Dermis blood vessel endothelial cell (primary cell): ENCODE results near the gene ELN. TPM values are rescaled to one million over a fixed set of nuclear protein-coding genes. Genes with fewer than 3 reads are reported as not detected.
A peak's percentile ranks its signal among the peaks of the same experiment; 100 is the strongest.
"Not testable (repeated sequence)": the region's sequence is repeated elsewhere in the genome, so short reads cannot be mapped to it uniquely, and the experiment has no call there.

Experiments
- DNase-seq: peaks from one replicate; pipeline ENCODE4 v3.0.0; 2010
- total RNA-seq: library from RNA; depleted of rRNA; stranded (reverse); fragments of >200 nt; gene quantifications from 2 replicates; pipeline ENCODE4 v1.2.3, GENCODE V29; 2014

The ELN gene
- total RNA-seq, 1 donor from 2014 or later, result 5.4 TPM

- no peak for DNase-seq
Measured at GRCh38 chr7:74044366-74045350, 16.7 kb downstream of the ELN start.

GRCh38 chr7:74046581-74046980, 18.6 kb downstream of the ELN start:
- DNase-seq, result not testable (repeated sequence)

DNA sequence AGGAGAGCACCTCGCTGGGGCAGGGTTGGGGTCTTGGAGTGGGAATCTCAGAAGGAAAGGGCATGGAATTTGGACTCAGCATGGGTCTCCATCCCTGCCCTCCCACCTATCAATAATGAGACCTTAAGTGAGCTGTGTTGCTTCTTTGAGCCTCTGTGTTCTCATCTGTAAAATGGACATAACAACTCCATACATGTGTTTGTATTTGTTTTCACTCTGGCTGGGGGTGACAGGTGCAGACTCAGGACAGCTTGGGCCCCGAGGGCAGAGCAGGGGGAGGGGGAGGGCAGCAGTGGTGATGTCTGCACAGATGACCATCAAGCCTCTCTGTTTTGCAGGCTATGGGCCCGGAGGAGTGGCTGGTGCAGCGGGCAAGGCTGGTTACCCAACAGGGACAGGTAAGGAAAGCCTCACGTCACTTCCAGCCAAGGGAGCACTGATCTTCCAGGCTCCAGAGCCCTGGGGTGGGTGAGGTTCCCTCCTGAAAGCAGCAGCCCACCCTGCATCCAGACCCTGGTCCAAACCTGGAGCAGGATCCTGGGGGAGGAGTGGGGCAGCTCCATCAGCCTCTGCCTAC, 19.9 kb downstream of the ELN start:
- no peak for DNase-seq

DNA sequence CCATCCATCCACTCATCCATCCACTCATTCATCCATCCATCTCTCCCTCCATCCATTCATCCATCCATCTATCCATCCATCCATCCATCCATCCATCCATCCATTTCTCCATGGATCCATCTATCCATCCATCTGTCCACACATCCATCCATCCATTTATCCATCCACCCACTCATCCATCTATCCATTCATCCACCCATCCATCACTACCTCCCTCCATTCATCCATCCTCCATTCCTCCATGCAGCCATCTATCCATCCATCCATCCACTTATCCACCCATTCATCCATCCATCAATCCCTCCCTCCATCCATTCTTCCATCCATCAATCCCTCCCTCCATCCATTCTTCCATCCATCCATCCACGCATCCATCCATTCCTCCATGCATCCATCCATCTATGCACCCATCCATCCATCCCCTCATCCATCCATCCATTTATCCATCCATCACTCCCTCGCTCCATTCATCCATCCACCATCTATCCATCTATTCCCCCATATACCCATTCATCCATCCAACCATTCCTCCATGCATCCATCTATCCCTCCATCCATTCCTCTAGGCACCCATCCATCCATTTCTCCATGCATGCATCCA, 21.1 kb downstream of the ELN start:
- no peak for DNase-seq

DNA sequence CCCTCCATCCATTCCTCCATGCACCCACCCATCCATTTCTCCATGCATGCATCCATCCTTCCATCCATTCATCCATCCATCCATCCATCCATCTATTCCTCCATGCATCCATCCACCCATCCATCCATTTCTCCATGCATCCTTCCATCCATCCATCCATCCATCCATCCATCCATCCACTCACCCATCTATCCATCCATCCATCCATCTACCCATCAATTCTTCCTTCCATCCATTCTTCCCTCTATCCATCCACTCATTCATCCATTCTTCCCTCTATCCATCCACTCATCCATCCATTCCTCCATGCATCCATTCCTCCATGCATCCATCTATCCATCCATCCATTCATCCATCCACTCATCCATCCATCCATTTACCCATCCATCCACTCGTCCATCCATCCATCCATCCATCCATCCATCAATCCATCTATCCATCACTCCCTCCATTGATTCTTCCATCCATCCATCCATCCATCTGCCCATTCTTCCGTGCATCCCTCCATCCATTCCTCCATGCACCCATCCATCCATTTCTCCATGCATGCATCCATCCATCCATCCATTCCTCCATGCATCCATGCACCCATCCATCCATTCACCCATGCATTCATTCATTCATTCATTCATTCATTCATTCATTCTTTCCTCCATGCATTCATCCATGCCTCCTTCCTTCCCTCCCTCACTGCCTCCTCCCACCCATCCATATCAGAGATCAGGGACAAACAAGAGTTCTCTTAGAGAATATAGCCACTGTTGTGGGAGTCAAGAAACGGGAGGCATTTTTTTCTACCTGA, 22.2 kb downstream of the ELN start:
- DNase-seq, result no peak

- no peak for DNase-seq
Measured at GRCh38 chr7:74051193-74051592, 23.2 kb downstream of the ELN start.

- DNase-seq, result peak; percentile 54
Measured at GRCh38 chr7:74051629-74052410, 23.8 kb downstream of the ELN start.

DNA sequence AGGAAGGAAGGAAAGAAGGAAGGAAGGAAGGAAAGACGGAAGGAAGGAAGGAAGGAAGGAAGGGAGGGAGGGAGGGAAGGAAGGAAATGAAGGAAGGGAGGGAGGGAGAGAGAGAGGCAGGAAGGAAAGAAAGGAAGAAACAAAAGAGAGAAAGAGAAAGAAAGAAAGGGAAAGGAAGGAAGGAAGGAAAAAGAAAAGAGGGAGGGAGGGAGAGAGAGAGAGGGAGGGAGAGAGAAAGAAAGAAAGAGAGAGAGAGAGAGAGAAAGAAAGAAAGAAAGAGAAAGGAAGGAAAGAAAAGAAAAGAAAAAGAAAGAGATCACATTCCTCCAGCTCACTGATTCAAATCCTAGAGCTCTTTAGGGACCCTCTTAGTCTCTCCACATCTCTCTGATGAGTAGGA, 24.7 kb downstream of the ELN start:
- DNase-seq, result no peak

DNA sequence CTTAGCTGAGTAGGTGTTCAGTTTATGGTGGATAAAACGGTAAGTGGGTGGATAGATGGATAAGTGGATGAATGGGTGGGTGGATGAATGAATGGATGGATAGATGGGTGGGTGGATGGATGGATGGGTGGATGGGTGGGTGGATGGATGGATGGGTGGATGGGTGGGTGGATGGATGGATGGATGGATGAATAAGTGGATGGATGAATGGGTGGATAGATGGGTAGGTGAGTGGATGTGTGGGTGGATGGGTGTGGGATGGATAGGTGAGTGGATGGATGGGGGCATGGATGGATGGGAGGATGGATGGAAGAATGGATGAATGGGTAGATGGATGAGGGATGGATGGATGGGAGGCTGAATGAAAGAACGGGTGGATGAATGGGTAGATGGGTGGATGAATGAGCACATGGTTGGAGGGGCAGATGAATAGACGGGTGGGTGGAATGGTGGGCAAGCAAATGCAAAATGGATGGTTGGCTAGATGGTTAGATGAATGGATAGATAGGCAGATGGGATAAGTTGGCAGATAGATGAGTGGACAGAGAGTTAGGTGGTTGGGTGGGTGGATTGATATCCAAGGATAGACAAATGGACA, 25.7 kb downstream of the ELN start:
- DNase-seq, result no peak

- DNase-seq, result no peak
Measured at GRCh38 chr7:74056096-74056915, 28.3 kb downstream of the ELN start.

DNA sequence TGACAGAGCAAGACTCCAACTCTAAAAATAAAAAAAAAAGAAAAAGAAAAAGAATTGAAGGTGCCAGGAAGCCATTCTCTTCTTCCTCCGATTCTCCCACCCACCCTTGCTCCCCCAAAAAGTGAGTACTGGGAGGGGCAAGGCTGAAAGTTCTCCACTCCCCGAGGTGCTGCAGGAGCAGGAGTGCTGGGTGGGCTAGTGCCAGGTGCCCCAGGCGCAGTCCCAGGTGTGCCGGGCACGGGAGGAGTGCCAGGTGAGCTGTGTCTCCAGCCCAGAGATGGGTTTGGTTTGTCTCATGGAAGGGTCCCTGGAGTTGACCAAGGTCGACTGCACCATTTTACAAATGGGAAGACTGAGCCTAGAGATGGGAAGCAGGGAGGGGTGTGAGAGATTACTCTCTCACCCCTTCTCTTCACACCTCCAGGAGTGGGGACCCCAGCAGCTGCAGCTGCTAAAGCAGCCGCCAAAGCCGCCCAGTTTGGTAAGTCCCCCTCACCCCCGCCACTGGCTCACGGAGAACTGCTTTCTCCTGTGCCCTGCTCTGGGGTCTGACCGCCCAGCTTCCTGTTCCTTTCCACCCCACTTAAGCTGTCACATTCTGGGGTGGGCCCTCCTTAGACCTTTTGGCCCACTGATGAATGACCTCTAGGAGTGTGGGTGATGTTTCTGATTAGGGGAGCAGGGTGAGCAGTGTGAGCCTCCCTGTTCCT, 29.4 kb downstream of the ELN start:
- no peak for DNase-seq

- DNase-seq, result no peak
Measured at GRCh38 chr7:74057987-74058386, 30.0 kb downstream of the ELN start.

- DNase-seq, result no peak
Measured at GRCh38 chr7:74058486-74058885, 30.5 kb downstream of the ELN start.

- no peak for DNase-seq
Measured at GRCh38 chr7:74059037-74059436, 31.1 kb downstream of the ELN start.

DNA sequence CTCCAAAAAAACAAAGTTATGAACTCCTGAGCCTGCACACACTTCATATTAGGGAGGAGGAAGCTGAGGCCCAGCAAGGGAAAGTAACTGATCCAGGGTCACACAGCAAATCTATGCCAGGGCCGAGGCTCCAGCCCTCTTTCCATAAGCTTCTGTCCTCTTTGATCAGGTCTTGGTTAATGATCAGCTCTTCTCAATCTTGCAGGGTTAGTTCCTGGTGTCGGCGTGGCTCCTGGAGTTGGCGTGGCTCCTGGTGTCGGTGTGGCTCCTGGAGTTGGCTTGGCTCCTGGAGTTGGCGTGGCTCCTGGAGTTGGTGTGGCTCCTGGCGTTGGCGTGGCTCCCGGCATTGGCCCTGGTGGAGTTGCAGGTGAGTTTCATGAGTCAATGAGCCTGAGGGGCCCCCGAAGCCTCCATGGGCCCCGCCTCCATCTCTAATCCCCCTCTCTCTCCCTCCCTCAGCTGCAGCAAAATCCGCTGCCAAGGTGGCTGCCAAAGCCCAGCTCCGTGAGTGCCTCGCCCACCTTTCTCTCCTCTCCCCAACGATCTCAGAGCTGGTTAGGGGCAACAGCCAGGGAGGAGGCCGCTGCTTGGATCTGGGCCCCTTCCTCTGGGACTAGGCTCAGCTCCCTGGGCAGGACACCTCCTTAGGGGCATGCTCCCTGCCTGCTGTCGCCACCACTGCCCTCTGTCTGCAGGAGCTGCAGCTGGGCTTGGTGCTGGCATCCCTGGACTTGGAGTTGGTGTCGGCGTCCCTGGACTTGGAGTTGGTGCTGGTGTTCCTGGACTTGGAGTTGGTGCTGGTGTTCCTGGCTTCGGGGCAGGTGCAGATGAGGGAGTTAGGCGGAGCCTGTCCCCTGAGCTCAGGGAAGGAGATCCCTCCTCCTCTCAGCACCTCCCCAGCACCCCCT, 32.0 kb downstream of the ELN start:
- DNase-seq, result no peak

- DNase-seq, result peak; percentile 95
Measured at GRCh38 chr7:74061840-74062539, 34.0 kb downstream of the ELN start.

DNA sequence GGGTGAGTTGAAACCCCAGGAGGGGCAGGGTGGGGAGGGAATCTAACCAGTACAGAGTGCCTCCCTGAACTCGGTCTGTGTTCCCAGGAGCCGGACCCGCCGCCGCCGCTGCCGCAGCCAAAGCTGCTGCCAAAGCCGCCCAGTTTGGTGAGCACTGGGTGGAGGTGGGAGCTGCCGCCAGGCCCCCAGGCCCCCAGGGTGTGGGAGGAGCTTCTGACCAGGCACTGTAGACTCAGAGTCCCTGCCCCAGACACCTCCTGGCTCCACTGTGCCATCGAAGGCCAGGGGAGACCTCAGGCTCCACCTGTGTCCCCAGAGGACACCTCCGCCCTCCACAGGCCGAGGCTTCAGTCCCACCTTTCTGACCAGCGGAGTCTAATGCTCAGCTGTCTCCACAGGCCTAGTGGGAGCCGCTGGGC, 35.3 kb downstream of the ELN start:
- no peak for DNase-seq

DNA sequence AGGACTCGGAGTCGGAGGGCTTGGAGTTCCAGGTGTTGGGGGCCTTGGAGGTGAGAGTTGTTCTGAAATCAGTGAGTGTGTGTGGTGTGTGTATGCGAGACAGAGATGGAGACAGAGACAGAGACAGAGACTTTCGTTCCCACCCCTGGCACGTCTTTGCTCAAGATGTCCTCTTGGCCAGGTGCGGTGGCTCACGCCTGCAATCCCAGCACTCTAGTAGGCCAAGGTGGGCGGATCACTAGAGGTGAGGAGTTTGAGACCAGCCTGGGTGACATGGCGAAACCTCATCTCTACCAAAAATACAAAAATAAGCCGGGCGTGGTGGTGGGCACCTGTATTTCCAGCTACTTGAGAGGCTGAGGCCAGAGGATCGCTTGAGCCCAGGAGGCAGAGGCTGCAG, 35.7 kb downstream of the ELN start:
- no peak for DNase-seq
